ENCODE results near the gene AREL1. TPM values are rescaled to one million over a fixed set of nuclear protein-coding genes. Genes with fewer than 3 reads are reported as not detected.

The AREL1 gene
- total RNA-seq, 4 donors from 2014 or later = 12.4 to 26.5 (median 21.6) TPM

GRCh38 chr14:74654931-74655330, 57.9 kb downstream of the AREL1 start:
- 73 to 85% methylated on average over 3 of the region's 3 CpGs for WGBS, 2 donors
- H3K4me3 ChIP-seq (ENCODE audit: low read depth, poor library complexity, severe bottlenecking) = no peak overlapping the region
- intact Hi-C loops (cut with DNase I; ENCODE audit: low total_unique reads) = no loop called here
- TF ChIP-seq CTCF (IDR thresholded peaks at IDR 0.05) (no peak), POLR2A (IDR thresholded peaks at IDR 0.05) (no peak)
- peak in 1 of 2 donors; percentile 54 for DNase-seq (ENCODE audit: low spot score in 2 of 2)

- peak in 1 of 2 donors; percentile 67 for DNase-seq (ENCODE audit: low spot score in 2 of 2)
- 67 to 68% methylated on average over 15 of the region's 15 CpGs for WGBS, 2 donors
- intact Hi-C loops (cut with DNase I; ENCODE audit: low total_unique reads) = no loop called here
- no peak overlapping the region for H3K4me3 ChIP-seq (ENCODE audit: low read depth, poor library complexity, severe bottlenecking)
- TF ChIP-seq POLR2A (IDR thresholded peaks at IDR 0.05) = no peak
These were observed 59.3 kb downstream of the AREL1 start for GRCh38 chr14:74653386-74654138.

GRCh38 chr14:74652541-74652940, 60.3 kb downstream of the AREL1 start:
- TF ChIP-seq POLR2A (IDR thresholded peaks at IDR 0.05) = no peak
- TF ChIP-seq CTCF (IDR thresholded peaks at IDR 0.05) = no peak

GRCh38 chr14:74650927-74651686, 61.8 kb downstream of the AREL1 start:
- TF ChIP-seq POLR2A (IDR thresholded peaks at IDR 0.05) (no peak), CTCF (IDR thresholded peaks at IDR 0.05) (no peak)
- no peak overlapping the region for H3K4me3 ChIP-seq (ENCODE audit: low read depth, poor library complexity, severe bottlenecking)
- intact Hi-C loops (cut with DNase I; ENCODE audit: low total_unique reads) = no loop called here
- 100% methylated on average over 1 of the region's 1 CpG for WGBS, 2 donors
- DNase-seq (ENCODE audit: low spot score in 2 of 2) = peak in 1 of 2 donors; percentile 37

More at GRCh38 chr14:74652541-74652940, 60.3 kb downstream of the AREL1 start:
- 54 to 77% methylated on average over 2 to 4 of the region's 4 CpGs for WGBS, 2 donors
- no peak overlapping the region for H3K4me3 ChIP-seq (ENCODE audit: low read depth, poor library complexity, severe bottlenecking)
- intact Hi-C loops (cut with DNase I; ENCODE audit: low total_unique reads) = no loop called here
- DNase-seq (ENCODE audit: low spot score in 2 of 2) = peak in 1 of 2 donors; percentile 83

GRCh38 chr14:74649673-74650072, 63.2 kb downstream of the AREL1 start:
- intact Hi-C loops (cut with DNase I; ENCODE audit: low total_unique reads) = no loop called here
- DNase-seq (ENCODE audit: low spot score in 2 of 2) = peak in 1 of 2 donors; percentile 23
- H3K4me3 ChIP-seq (ENCODE audit: low read depth, poor library complexity, severe bottlenecking) = no peak overlapping the region
- TF ChIP-seq POLR2A (IDR thresholded peaks at IDR 0.05) = no peak
- 59 to 61% methylated on average over 2 of the region's 2 CpGs for WGBS, 2 donors

- TF ChIP-seq POLR2A (IDR thresholded peaks at IDR 0.05) = no peak
- TF ChIP-seq CTCF (IDR thresholded peaks at IDR 0.05) = no peak
- no peak overlapping the region for H3K4me3 ChIP-seq (ENCODE audit: low read depth, poor library complexity, severe bottlenecking)
- DNase-seq (ENCODE audit: low spot score in 2 of 2) = peak in 1 of 2 donors; percentile 77
- 28 to 50% methylated on average over 7 of the region's 7 CpGs for WGBS, 2 donors
- intact Hi-C loops (cut with DNase I; ENCODE audit: low total_unique reads) = no loop called here
These were observed 63.7 kb downstream of the AREL1 start for GRCh38 chr14:74649167-74649566.
